Heart left ventricle (tissue), 16 donors: ENCODE results near the gene MXI1. TPM values are rescaled to one million over a fixed set of nuclear protein-coding genes. Genes with fewer than 3 reads are reported as not detected.

Experiments used
- ATAC-seq, 4 donors: fragments of 200-7000 bp; cut with Tn5 transposase; one replicate each; pipeline ENCODE4 v1.9.1; 2020 to 2022; ENCODE audit warnings: moderate library complexity in 4 of 4, mild to moderate bottlenecking in 3 of 4, moderate number of reproducible peaks in 1 of 4
- DNase-seq, 5 donors: peaks; one replicate each; pipeline ENCODE4 v3.0.0-alpha.2; 2020
- H3K27ac ChIP-seq, 12 donors: fragments of 200-600 bp; sonication (generic) in 4 of 12; one replicate each; pipeline versions ENCODE4 v1.5.0 to v1.8.0; 2016 to 2022; ENCODE audit warnings: mild to moderate bottlenecking in 2 of 12
- H3K27me3 ChIP-seq, 9 donors: fragments of 200-600 bp; sonication (generic) in 2 of 9; one replicate each; pipeline versions ENCODE4 v1.5.1 to v1.8.0; 2016 to 2022; ENCODE audit warnings: mild to moderate bottlenecking in 3 of 9
- H3K36me3 ChIP-seq, 9 donors: fragments of 200-600 bp; sonication (generic) in 2 of 9; one replicate each; pipeline versions ENCODE4 v1.5.0 to v1.8.0; 2018 to 2022; ENCODE audit warnings: mild to moderate bottlenecking in 2 of 9
- H3K4me1 ChIP-seq, 12 donors: fragments of 200-600 bp; sonication (generic) in 4 of 12; one replicate each; pipeline versions ENCODE4 v1.5.0 to v1.8.0; 2016 to 2022; ENCODE audit warnings: mild to moderate bottlenecking in 3 of 12
- H3K4me3 ChIP-seq, 12 donors: fragments of 200-600 bp; sonication (generic) in 4 of 12; one replicate each; pipeline versions ENCODE4 v1.5.0 to v1.8.0; 2017 to 2022; ENCODE audit warnings: mild to moderate bottlenecking in 9 of 12, moderate library complexity in 4 of 12
- H3K9me3 ChIP-seq, 12 donors: fragments of 200-600 bp; sonication (generic) in 4 of 12; one replicate each; pipeline versions ENCODE4 v1.5.0 to v1.8.0; 2016 to 2022; ENCODE audit warnings: mild to moderate bottlenecking in 1 of 12
- POLR2A ChIP-seq, 2 donors: fragments of 450-650 bp; IDR thresholded peaks; one replicate each; pipeline ENCODE4 v1.6.1; 2017; ENCODE audit warnings: antibody characterized with exemption in 2 of 2, mild to moderate bottlenecking in 2 of 2, moderate library complexity in 2 of 2
- WGBS, 4 donors: extraction: QIAGEN DNeasy Blood & Tissue Kit in 2 of 4; methylation state at CpG; one replicate each; pipeline versions ENCODE4 v1.1.5 to v1.1.7; 2013 to 2018; 5-methylcytosine and 5-hydroxymethylcytosine counted together
- intact Hi-C, 10 donors: fragments of 100-400 bp; cut with DNase I; formaldehyde crosslinking; loops; one replicate each; pipeline versions ENCODE4 v1.11.1 to v1.14.2; 2022
- long read RNA-seq, 3 donors: library from polyadenylated mRNA; unstranded; transcript quantifications; one replicate each; pipeline ENCODE4 v2.0.0, GENCODE V29; 2020 to 2021
- polyA plus RNA-seq, 2 donors: library from polyadenylated mRNA; stranded (reverse); fragments of 200-250 nt; gene quantifications; one replicate each; pipeline ENCODE4 v1.2.3, GENCODE V29; 2013
- total RNA-seq, 9 donors: library from RNA; depleted of rRNA in 2 of 9; stranded (reverse); fragments of >200 nt in 2 of 9; fragmentation: NEBNext Ultra II Directional in 3 of 9; extraction: Animal tissue kit (Norgen Biotek cat#: 25700) in 3 of 9; gene quantifications; one replicate each; pipeline versions ENCODE4 v1.1.0 to v1.2.4, GENCODE V29; 2016 to 2023
- TF ChIP-seq, protein P1 (sequence below), 12 donors: fragments of 200-600 bp; sonication (generic) in 4 of 12; IDR thresholded peaks; one replicate each; pipeline versions ENCODE4 v1.5.0 to v1.8.0; 2018 to 2022; ENCODE audit warnings: antibody characterized with exemption in 12 of 12, mild to moderate bottlenecking in 5 of 12
- donor health status: ischemic (EF 13 %, LVEDD 7.1; RV severe dilation, severe dysfunction).
- donor health status: healthy with polysubstance abuse.
- donor health status: DM: no; HTN: yes; CAD: no.
- donor health status: DM: no; HTN: no; CAD: no.
- donor health status: ischemic (EF 25% LVEDD 6.9; RV normal size, moderate dysfunction).
- donor health status: ischemic (EF 25% LVEDD 5.7; RV mildly dilated, moderate dysfunction).
- donor health status: healthy.
- donor health status: DM: yes; HTN: yes; CAD: no.
- donor health status: ischemic (EF 35%, LVEDD 5.7; RV mildly dilated, moderate dysfunction).
- donor health status: nonischemic (EF 11% LVEDD 7.7; RV severe dilation, severe dysfunction).
- donor health status: DM: yes; HTN: yes; CAD: no.
- donor health status: PGD.
- donor health status: ischemic (EF 29% LVEDD 5.4; RV normal size, mild dysfunction).
- donor health status: nonischemic (EF 23%, LVEDD 6.1; RV moderate dilation, normal function).

MXI1 gene
- 10 to 100 TPM; 42.6 to 83.2 (median 61.6) TPM for total RNA-seq
- polyA plus RNA-seq, result 10 to 100 TPM; 20.3 to 39.5 TPM
- long read RNA-seq, donor 1, transcript MXI1-201 (6 exons, 2,424 nt), result major isoform, 144 of 188 reads
- long read RNA-seq, donor 1, transcript MXI1-202 (6 exons, 3,470 nt), result minor isoform, 18 of 188 reads
- long read RNA-seq, donor 1, partial matches to known transcripts, result 14 of 188 reads
- long read RNA-seq, donor 1, other reads (novel, unspliced or antisense), result 8 of 188 reads
- long read RNA-seq, donor 2, transcript MXI1-201 (6 exons, 2,424 nt), result major isoform, 27 of 91 reads
- long read RNA-seq, donor 2, partial matches to known transcripts, result 15 of 91 reads
- long read RNA-seq, donor 2, other reads (novel, unspliced or antisense), result 49 of 91 reads
- long read RNA-seq, donor 3, transcript MXI1-201 (6 exons, 2,424 nt), result major isoform, 104 of 156 reads
- long read RNA-seq, donor 3, transcript MXI1-202 (6 exons, 3,470 nt), result minor isoform, 21 of 156 reads
- long read RNA-seq, donor 3, partial matches to known transcripts, result 8 of 156 reads
- long read RNA-seq, donor 3, other reads (novel, unspliced or antisense), result 20 of 156 reads

DNA sequence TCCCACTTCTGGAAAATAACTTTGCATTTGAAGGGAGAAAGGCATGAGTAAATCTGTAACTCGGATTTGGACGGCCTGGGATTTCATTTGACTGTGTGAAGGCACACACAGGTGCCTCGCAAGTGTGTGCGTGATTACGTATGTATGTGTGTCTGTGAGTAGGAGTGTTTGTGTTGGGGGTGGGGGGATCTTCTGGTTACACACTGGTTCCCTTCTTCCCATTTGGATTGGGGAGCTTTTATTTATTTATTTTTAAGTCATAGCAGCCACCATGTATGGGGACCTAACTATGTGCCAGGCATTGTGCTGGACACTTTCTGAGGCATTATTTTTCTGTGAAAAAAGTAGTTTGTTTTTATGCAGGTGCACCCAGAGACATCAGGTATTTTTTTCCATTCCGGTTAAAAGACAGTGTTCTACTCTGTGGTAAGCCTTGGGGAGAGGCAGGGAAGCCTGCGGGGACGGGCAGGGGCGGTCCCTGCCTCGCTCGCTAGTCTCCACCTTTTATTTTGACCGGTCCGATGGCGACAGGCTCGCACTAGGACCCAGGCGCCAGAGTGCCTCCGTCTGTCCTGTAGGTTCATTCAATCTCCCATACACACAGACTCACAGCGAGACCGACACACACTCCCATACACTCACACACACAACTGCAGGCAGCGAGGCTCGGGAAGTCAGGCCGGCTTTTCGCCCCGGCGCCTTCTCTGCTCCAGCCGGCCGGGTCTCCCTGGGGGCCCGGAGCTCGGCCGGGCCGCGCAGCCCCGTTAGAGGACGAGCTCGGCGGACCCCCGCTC is at the start of gene MXI1:
Gene MXI1 (plus strand): TSS at position 595 of the 794 bp plus-strand sequence. CDS start 204 bp downstream, outside the sequence.
- Histone ChIP-seq H3K27me3 (no peaks in the 10 kb centered on the region), H3K4me1 (peaks cover 7 to 21% (median 12%) of the 10 kb centered on the region in 12 donors), H3K36me3 (no peaks in the 10 kb centered on the region), H3K4me3 (peak within 1 kb of the TSS; percentile 61 to 92 (median 83)), H3K27ac (peak within 1 kb of the TSS; percentile 94 to 99 (median 98)), H3K9me3 (no peaks in the 10 kb centered on the region)
- 6 to 12% (median 6%) methylated on average over 19 to 37 of the region's 37 CpGs for WGBS, 4 donors
- DNase-seq (peak; percentile 79 to 86 (median 81)), ATAC-seq (peak in 3 of 4 donors; percentile 27 to 65 (median 39))
- TF ChIP-seq POLR2A (IDR thresholded peaks at IDR 0.05), result peak in 1 of 2 donors; percentile 68
- TF ChIP-seq, protein P1, sequence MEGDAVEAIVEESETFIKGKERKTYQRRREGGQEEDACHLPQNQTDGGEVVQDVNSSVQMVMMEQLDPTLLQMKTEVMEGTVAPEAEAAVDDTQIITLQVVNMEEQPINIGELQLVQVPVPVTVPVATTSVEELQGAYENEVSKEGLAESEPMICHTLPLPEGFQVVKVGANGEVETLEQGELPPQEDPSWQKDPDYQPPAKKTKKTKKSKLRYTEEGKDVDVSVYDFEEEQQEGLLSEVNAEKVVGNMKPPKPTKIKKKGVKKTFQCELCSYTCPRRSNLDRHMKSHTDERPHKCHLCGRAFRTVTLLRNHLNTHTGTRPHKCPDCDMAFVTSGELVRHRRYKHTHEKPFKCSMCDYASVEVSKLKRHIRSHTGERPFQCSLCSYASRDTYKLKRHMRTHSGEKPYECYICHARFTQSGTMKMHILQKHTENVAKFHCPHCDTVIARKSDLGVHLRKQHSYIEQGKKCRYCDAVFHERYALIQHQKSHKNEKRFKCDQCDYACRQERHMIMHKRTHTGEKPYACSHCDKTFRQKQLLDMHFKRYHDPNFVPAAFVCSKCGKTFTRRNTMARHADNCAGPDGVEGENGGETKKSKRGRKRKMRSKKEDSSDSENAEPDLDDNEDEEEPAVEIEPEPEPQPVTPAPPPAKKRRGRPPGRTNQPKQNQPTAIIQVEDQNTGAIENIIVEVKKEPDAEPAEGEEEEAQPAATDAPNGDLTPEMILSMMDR (IDR thresholded peaks at IDR 0.05), result no peak
- intact Hi-C loops, result loop anchor here (5.0 to 10.0 kb wide), 8 partner anchors 35 to 322 kb away; no protein-coding TSS in a partner anchor

DNA sequence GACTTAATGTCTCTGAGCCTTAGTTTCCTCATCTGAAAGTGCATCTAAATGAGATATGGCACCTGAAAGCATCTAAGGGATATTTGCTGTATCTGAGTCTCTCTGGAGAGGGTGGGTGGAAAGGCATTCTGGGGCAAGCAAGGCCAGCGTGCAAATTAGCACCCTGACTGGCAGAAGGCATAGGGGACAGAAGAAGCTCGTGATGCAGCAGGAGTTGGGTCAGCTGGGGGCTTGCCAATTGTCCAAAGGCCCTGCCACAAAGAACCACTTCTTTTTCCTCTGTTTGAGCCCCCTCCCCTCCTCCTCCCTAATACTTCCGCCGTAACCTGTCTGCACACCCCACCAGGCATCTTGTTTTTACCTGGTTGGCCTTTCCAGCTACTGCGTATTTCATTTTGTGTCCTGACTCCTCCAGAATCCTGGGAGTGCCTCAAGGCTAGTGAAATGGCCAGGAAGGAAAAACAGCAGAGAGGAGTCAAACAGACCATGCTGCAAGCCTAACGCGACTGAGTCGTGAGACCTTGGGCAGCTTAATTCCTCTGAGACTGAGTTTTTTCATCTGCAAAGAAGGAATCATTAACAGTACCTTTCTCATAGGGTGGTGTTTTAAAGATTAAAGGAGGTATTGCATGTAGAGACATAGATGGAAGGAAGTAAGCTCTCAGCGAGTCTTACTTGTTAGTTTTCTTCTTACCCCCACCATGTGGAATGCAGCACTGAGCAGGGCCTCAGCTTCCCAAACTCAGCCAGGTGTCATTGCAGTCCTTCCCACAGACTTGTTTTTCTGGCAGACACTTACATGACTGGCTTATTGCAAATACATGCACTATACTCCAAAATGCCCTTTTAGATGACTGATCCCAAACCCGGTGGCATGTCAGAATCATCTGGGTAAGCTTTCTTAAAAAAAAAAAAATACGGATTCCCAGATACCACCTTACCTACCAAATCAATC is 49.1 kb upstream of the MXI1 start:
- DNase-seq (no peak), ATAC-seq (no peak)
- H3K4me1 ChIP-seq, result peaks cover 0 to 18% (median 0%) of the 10 kb centered on the region in 12 donors
- H3K4me3 ChIP-seq, result no peak overlapping the region
- intact Hi-C loops, result no loop called here
- TF ChIP-seq POLR2A (IDR thresholded peaks at IDR 0.05), result no peak
- TF ChIP-seq, protein P1 (IDR thresholded peaks at IDR 0.05), result no peak
- peaks cover 0 to 7% (median 0%) of the 10 kb centered on the region in 9 donors for H3K27me3 ChIP-seq
- no peak overlapping the region for H3K27ac ChIP-seq
- no peaks in the 10 kb centered on the region for H3K36me3 ChIP-seq
- no peaks in the 10 kb centered on the region for H3K9me3 ChIP-seq
- 90 to 92% (median 91%) methylated on average over 11 of the region's 11 CpGs for WGBS, 4 donors

DNA sequence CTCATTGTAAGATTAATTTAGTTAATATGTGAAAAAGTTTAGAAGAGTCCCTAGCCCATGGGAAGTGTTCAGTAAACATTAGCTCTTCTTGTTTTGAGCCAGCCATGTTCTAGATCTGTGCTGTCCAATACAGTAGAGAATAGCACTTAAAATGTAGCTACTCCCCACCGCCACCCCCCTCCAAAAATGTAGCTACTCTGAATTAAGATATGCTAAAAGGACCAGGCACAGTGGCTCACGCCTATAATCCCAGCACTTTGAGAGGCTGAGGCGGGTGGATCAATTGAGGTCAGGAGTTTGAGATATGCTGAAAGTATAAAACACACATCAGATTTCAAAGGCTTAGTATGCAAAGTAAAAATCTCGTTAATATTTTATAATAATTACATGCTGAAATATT is 47.3 kb upstream of the MXI1 start:
- Histone ChIP-seq H3K9me3 (no peaks in the 10 kb centered on the region), H3K36me3 (no peaks in the 10 kb centered on the region), H3K4me1 (peaks cover 0 to 18% (median 0%) of the 10 kb centered on the region in 12 donors), H3K27me3 (peaks cover 0 to 7% (median 0%) of the 10 kb centered on the region in 9 donors), H3K4me3 (no peak overlapping the region), H3K27ac (no peak overlapping the region)
- TF ChIP-seq POLR2A (IDR thresholded peaks at IDR 0.05), result no peak
- TF ChIP-seq, protein P1 (IDR thresholded peaks at IDR 0.05), result no peak
- 91 to 98% (median 93%) methylated on average over 4 of the region's 4 CpGs for WGBS, 4 donors
- DNase-seq, result no peak
- no peak for ATAC-seq
- intact Hi-C loops, result loop anchor here in 1 of 10 donors (2.0 kb wide), 1 partner anchor 13 kb away; no protein-coding TSS in a partner anchor
